GM21367 (cell line): ENCODE data around the gene CD81.

ENCODE experiments used
- ATAC-seq: cut with Tn5 transposase; IDR thresholded peaks from one replicate; pipeline ENCODE4 v1.9.1; 2021; ENCODE audit not compliant: unreplicated experiment

CD81 gene

DNA sequence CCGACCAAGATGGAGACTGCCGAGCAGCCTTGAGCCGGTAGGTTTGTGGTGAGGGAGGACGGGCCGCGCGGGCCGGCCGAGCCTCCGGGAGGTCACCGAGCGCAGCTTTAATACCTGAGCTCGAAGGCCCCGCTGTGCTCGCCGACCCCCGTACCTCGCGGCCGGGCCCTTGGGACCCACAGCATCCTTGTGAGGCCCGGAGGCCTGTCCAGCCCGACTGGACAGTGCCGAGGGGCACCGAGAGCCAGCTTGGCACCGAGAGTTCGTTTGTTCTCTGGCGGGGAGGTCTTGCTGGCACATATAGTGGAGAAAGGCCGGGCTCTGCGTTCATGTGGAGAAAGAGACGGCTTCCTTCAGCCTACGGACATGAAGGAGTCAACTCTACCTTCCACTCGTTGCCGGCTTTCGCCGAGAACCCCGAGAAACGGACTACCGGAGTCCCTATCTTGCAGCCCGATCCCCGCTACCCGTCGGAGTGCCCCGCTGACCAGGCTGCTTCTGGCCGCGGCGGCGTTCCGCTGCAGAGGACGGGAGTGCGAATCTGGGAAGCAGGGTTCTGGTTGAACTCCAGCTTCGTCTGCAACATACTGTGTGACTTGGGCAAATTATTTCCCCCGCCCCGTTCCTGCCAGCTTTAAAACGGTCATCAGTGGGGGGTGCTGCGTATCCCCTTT is 23.8 kb downstream of the CD81 start:
- ATAC-seq: no peak

DNA sequence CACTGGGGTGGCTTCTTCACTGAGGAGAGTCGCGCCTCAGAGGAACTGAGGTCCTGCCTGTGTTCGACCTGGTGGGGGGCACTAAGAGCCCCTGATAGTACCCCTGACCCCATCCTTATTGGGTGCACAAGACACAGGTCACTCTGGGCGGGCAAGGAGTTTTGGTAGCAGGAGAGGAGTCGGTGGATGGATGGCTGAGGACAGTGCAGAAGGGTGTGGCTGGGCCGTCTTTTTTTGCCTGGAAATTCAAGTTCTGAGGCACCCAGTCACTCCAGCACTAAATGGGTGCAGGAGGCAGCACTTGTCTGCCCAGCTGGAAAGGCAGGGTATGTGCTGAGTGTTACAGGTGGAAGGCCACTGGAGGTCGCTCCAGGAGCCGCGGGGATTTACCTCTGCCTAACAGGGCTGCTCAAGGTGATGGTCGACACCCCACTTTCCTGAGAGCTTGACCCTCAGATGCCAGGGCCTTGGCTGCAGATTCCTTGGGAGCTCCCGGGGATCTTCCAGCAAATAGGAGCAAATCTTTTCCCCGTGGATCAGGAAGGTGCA is 24.4 kb downstream of the CD81 start:
- no peak for ATAC-seq

DNA sequence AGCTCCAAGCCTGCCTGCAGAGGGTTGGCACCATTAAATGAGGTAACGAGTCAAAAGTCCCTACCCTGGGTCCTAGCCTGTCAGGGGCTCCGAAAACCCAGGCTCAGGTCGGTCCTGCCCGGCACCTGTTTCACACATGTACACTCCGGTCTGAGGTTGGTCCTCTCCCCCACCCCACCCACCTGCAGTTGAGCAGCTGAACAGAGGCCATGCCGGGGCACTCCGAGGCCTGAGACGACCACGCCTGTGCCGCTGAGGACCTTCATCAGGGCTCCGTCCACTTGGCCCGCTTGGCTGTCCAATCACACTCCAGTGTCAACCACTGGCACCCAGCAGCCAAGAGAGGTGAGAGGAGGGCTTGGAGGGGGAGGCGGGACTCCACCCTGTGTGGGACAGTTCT is 25.0 kb downstream of the CD81 start:
- no peak for ATAC-seq

DNA sequence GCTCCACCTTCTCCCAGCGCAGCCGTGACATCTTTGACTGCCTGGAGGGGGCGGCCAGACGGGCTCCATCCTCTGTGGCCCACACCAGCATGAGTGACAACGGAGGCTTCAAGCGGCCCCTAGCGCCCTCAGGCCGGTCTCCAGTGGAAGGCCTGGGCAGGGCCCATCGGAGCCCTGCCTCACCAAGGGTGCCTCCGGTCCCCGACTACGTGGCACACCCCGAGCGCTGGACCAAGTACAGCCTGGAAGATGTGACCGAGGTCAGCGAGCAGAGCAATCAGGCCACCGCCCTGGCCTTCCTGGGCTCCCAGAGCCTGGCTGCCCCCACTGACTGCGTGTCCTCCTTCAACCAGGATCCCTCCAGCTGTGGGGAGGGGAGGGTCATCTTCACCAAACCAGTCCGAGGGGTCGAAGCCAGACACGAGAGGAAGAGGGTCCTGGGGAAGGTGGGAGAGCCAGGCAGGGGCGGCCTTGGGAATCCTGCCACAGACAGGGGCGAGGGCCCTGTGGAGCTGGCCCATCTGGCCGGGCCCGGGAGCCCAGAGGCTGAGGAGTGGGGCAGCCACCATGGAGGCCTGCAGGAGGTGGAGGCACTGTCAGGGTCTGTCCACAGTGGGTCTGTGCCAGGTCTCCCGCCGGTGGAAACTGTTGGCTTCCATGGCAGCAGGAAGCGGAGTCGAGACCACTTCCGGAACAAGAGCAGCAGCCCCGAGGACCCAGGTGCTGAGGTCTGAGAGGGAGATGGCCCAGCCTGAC is 26.0 kb downstream of the CD81 start:
- ATAC-seq: no peak

DNA sequence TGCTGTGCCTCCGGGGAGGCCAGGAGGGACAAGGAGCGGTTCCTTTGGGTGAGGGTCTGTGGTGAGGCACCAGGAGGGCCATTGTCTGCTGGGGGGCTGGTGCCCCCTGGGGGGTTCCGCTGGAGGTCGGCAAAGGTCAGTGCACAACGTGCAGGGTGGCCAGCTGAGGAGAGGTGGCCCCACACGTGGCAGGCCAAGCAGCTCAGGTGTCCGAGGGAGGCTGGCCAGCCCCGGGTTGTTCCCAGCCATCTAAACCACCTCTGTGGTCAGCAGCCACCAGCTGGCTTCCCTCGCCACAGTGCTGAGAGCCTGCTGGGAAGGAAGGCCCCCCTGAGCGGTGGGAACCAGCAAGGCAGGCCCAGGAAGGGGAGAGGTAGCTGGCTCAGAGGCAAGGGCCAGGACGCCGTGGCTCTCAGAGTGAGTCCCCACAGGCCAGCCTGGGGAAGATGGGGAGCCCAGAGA is 27.7 kb downstream of the CD81 start:
- no peak for ATAC-seq

DNA sequence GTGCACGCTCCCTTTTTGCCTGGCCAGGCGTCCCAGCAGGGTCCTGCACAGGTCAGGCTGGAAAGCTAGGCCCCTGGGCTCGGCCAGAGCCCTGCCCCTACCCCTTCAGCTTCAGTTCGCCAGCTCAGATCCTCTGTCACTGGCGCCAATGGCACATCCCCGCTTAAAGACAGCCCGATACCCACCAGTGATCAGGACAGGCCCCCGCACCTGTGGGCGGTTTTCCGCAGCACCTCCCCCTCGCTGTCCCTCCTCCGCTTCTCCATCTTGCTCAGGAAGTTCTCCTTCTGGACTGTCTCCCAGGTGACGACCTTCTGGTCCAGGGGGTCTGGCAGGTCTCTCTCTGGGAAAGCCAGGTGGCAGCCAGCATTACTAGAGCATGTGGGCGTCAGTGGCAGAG is 29.3 kb downstream of the CD81 start:
- ATAC-seq: no peak

DNA sequence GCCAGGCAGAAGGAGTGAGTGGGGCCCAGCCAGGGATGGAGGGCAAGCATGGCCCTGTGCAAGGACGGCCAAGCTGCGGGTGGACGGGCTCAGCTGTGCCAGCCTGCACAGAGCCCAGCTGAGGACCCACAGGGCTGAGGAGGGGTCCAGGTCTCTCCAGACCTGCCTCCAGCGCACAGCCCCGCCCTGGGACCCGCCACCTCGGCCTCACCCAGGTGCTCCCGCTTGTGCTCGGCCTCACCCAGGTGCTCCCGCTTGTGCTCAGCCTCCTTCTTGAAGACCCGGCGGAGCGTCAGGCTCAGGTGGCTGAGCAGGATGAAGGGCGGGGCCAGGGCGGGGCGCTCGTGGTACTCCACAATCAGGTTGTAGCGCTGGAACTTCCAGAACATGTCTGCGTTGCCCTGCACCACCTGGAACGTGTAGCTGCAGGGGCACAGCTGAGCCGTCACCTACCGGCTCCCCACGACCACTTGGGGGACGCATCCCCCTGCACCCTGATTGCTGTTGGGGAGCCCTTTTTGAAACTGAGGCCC is 29.8 kb downstream of the CD81 start:
- ATAC-seq: no peak

DNA sequence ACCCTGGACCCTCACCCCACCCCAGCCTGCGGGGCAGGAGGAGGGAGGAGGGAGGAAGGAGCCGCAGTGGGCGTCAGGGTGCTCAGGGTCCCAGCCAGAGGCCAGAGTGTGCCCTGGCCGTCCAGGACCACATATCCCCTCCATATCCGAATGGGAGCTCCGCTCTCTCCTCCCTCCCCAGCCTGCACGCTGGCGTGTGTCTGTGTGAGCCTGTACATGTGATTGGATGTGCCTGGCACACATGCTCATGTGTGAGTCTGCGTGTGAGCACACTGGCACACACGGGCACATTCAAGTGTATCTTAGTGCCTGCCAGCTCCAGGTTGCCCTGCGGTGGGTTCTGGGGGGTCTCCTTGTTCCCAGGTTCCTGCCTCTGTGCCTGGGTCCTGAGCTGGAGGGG is 31.6 kb downstream of the CD81 start:
- ATAC-seq: no peak

DNA sequence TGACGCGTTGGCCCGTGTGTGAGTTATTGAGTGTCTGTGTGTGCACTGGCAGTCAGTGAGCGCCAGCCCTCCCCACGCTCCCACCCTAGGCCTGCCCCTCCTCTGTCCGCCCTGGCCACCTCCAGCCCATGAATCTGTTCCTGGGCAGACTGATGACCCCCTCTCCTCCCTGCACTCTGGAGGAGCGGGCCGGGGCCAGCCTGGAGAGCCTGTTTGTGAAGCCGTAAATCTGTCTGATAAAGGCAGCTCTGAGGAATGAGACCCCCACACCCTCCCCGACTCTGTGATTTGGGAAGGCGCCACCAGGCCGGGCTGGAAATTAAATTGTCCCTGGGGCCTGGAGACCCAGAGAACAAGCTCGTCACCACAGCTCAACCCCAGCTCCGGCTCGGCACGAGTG is 32.0 kb downstream of the CD81 start:
- no peak for ATAC-seq

DNA sequence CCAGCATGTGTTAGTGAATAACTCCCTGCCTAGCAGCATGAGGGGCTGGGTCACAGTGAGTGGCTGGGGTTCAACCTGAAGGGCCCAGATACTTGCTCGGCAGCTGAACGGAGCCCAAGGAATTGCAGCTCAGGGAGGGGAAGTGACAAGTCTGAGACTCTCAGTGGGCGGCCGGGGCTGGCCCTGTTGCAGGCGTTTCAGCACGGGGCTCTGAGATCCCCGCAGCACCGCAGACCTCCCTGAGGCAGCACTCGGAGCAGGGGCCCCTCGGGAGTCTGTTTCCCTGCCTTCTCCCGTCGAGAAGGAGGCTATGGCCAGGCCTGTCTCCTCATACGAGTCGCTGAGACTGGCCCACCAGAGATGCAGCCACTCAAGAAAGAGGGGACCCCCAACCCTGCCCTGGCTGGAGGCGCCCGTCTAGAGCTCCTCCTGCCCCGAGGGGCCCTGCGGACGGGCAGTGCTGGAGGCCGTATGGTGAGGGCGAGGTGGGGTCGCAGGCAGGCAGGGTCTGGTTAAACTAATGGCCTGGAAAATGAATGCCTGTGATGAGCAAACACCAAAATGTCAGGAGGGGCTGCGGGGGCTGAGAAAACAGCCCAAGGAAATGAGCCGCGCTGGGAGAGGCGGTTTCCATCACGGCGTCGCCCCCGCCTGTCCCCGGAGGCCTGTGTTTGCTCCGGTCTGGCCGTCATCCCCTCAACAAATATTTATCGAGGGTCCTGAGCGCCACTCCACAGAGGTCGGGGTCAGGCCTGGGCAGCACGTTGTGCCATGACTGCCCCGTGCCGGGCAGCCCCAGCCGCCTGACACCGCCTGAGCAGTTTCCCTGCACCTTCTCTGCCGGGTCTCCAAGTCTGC is 32.7 kb downstream of the CD81 start:
- ATAC-seq: no peak

DNA sequence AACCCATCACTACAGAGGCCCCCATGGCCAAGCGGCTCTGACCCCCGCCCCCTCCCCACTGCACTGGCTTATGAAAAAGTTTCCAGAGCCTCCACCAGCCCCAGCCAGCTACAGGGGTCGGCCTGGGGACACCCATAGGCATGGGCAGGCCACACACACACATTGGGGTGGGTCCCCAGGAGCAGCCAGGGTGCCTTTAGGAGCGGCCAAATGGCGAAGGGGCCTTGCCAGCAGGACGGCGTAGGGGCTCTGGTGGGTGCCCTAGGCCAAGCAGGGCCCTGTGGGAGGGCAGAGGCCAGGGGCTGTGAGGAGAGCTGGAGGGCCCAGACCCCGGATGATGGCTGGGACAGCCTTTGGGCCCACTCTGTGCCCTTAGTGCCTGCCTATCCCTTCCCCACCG is 33.5 kb downstream of the CD81 start:
- no peak for ATAC-seq

DNA sequence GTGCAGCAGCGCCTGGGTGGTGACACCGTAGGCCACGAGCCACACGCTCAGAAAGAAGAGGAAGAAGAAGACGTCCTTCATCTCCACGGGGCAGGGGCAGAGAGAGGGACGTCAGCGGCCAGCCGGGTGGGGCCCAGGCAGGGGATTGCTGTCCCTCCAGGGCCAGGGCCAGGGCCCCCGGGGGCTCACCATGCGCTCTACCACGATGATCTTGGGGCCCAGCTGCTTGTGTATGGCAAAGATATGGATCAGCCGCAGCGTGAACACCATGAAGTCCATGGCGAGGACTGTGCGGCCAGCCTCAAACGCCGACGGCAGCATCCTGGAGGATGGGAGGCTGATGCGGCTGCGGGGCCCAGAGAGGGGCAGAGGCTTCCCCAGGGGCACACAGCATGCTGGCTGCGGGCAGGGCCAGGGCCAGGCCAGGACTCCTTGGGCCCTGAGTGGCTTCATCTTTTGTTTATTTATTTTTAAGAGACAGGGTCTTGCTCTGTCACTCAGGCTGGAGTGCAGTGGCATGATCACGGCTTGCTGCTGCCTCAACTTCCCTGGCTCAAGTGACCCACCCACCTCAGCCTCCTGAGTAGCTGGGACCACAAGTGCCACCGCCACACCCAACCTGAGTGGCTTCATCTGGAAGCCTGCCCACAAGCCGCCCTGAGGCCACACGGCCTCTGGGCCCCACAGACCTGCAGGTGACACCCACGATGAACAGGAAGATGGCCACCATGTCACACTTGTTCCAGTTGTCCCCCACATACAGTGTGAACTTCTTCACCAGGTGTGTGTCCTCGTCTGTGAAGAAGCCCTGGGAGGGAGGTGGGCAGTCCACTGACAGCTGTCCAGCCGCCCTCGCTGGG is 34.6 kb downstream of the CD81 start:
- ATAC-seq: no peak

DNA sequence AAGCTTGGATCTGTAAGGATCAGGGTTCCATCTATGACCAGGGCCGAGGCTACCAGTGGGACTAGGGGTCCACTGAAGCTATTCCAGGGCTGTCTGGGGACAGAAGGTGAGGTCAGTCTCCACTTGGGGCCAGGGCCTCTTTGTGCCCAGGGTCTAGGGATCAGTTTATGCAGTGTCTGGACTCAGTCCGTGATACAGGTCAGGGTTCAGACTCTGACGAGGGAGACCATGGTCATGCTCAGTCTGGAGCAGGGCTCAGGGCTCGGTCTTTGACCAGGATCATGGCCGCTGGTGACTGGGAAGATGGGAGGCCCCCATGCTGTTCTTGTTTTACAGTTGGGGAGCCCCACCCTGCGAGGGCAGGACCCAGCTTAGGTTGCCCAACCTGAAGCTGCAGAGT is 35.2 kb downstream of the CD81 start:
- no peak for ATAC-seq

DNA sequence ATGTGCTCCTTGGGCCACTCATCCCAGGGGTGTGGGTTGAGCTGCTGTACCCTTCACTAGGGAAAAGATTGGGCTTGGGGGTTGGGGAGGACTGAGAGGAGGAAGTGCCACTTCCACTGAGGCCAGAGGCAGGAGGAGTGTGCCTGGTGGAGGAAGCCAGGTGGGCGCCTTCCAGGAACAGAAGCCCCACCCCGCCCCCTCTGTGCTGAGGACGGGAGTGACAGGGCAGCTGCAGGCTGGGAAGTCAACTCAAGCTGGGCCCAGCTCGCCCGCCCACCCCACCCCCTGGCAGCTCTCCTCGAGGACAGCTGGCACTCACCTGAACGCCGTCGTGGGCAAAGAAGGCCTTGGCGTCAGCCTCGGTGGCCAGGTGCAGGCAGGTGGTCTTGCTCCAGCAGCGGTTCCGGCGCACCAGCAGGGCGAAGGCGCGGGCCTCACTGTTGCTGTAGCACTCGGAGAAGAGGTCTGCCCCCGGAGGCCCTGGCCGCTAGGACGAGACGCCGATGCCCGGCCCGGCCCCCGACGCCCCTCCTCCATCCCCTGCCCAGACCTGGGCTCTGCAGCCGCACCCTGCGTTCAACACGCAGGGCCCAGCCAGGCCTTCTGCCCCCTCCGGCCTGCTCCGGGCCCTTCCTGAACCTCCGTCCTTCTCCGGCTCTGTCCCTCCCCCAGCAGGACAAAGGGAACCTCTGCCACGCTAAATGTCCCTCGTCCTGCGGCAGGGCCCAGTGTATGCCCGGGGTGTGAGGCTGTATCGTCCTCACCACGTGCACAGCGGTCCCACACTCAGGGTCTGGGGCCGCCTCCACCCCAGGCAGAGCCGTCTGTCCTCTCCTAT is 36.9 kb downstream of the CD81 start:
- no peak for ATAC-seq

DNA sequence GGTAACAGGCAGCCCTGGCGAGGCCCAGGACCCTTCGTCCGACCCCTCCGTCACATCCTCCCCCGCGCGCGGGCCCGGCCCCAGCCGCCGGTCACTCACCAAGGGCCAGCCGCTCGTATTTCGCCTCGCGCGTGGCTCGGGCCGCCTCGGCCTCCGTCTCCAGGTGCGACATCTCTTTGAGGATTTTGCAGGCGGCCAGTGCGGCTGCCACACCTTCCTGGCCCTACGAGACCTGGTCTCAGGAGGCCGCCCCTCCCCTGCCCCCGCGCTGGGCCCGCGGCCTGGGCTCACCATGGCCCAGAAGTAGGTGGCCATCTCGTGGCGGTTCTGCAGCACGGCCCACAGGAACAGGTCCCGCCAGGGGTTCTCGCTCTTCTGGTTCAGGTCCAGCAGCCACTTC is 37.5 kb downstream of the CD81 start:
- no peak for ATAC-seq

DNA sequence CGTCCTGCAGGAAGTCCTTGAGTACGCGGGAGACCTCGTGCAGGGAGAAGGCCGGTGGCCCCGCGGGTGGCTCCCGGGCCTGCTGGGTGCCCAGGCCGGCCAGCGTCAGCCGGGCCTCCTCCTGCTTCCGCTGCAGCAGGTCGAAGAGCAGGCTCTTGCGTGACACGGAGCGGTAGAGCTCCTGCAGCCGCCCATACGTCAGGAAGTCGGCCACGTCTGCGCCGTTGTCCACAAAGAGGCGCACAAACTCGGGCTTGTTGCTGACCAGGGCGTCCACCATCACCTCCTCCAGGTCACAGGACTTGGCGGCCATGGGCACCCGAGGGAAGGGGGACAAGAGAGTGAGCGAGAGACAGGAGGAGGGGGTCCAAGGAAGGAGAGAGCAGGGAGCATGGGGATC is 38.1 kb downstream of the CD81 start:
- ATAC-seq: no peak

DNA sequence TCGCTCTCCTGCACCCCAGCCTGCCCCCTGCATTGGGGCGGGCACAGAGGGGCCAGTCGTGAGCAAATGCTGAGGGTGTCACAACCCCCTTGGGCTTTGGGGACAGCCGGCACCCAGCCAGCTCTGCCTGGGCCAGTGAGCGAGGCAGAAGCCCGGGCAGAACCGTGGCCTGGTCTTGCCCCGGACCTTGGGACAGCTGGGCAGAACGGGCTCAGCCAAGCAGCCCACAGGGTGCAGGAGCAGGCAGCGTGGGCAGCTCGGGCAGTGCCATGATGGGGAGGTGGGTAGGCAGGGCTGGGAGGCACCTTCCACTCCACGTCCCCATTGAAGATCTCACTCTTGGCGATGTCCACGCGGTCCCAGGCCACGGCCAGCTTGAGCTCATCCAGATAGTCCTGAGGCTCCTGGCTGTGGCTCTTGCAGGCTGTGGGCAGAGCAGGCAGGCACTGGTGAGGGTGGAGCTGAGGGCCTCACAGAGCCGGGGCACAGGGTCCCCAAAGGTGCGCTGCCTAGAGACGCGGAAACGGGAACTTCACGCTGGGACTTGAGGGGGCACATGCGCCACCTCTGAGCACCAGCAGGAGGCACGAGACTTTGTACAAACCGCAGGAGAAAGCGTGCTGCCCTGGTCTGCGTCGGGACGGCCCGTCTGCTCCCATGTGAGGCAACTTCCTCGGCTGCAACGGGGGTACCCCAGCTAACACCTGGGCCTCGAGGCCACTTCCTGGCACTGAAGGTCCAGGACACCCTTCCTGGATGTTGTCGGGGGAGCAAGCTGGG is 38.7 kb downstream of the CD81 start:
- ATAC-seq: no peak

DNA sequence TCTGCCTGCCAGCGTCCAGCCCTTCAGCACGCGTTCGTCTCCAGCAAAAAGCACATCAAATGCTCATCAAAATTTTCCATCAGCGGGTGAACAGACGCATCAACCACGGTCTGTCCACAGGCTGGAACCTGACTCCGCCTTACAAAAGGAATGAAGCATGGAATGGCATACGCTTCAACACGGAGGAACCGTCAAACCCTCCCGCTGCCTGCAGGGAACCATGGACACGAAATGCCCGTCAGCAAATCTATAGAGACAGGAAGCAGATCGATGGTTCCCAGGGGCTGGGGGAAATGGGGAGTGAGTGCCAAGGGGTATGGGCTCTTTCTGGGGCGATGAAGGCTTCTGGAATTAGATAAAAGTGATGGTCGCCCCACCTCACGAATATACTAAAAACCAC is 39.7 kb downstream of the CD81 start:
- ATAC-seq: no peak
